GM23338 (cell line): ENCODE data around the gene CTBP2. TPM values are rescaled to one million over a fixed set of nuclear protein-coding genes. Genes with fewer than 3 reads are reported as not detected.

ENCODE experiments used
- ATAC-seq: fragments of 200-7000 bp; cut with Tn5 transposase; 3 replicates; pipeline ENCODE4 v1.9.1; 2020
- DNase-seq: peaks from one replicate; pipeline ENCODE4 v3.0.0-alpha.2; 2015; ENCODE audit warnings: low spot score
- H2AFZ ChIP-seq: fragments of 200-600 bp; sonication (generic); 2 replicates; pipeline ENCODE4 v1.8.0; 2016; ENCODE audit warnings: antibody characterized with exemption, mild to moderate bottlenecking, moderate library complexity
- H3F3A ChIP-seq: fragments of 200-600 bp; sonication (generic); replicated peaks from 2 replicates; pipeline ENCODE4 v1.8.0; 2017; ENCODE audit warnings: antibody characterized with exemption, mixed run types, low read depth
- H3K27ac ChIP-seq: fragments of 200-600 bp; sonication (generic); 2 replicates; pipeline ENCODE4 v1.6.1; 2016; ENCODE audit warnings: low read depth
- H3K27me3 ChIP-seq: fragments of 200-600 bp; sonication (generic); 2 replicates; pipeline ENCODE4 v1.8.0; 2016; ENCODE audit warnings: mild to moderate bottlenecking, mixed run types, moderate library complexity; ENCODE audit not compliant: insufficient read depth
- H3K36me3 ChIP-seq: fragments of 200-600 bp; sonication (generic); 2 replicates; pipeline ENCODE4 v1.8.0; 2016; ENCODE audit warnings: mild to moderate bottlenecking; ENCODE audit not compliant: insufficient read depth
- H3K4me1 ChIP-seq: fragments of 200-600 bp; sonication (generic); 2 replicates; pipeline ENCODE4 v1.8.0; 2016; ENCODE audit warnings: mild to moderate bottlenecking, moderate library complexity; ENCODE audit not compliant: insufficient read depth
- H3K4me2 ChIP-seq: fragments of 200-600 bp; sonication (generic); 2 replicates; pipeline ENCODE4 v1.7.1; 2017; ENCODE audit warnings: mixed run types
- H3K4me3 ChIP-seq: fragments of 200-600 bp; sonication (generic); 2 replicates; pipeline ENCODE4 v1.6.1; 2016; ENCODE audit warnings: mixed run types
- H3K79me2 ChIP-seq: fragments of 200-600 bp; sonication (generic); replicated peaks from 2 replicates; pipeline ENCODE4 v1.8.0; 2017; ENCODE audit warnings: mild to moderate bottlenecking; ENCODE audit not compliant: insufficient read depth
- H3K9me2 ChIP-seq: fragments of 200-600 bp; sonication (generic); 2 replicates; pipeline ENCODE4 v1.8.0; 2017; ENCODE audit not compliant: insufficient read depth
- H4K20me1 ChIP-seq: fragments of 200-600 bp; sonication (generic); replicated peaks from 2 replicates; pipeline ENCODE4 v1.8.0; 2017; ENCODE audit warnings: mild to moderate bottlenecking; ENCODE audit not compliant: insufficient read depth
- H3K27ac Mint-ChIP-seq: 2 replicates; pipeline ENCODE4 v1.8.0; 2020; ENCODE audit warnings: inconsistent platforms, mild to moderate bottlenecking, moderate library complexity, mixed read lengths
- H3K27me3 Mint-ChIP-seq: 3 replicates; pipeline ENCODE4 v1.8.0; 2022; ENCODE audit warnings: low read depth, mild to moderate bottlenecking, moderate library complexity, mixed read lengths, inconsistent platforms; ENCODE audit not compliant: insufficient read depth, poor library complexity
- H3K36me3 Mint-ChIP-seq: 3 replicates; pipeline ENCODE4 v1.8.0; 2021; ENCODE audit warnings: low read depth, mild to moderate bottlenecking, inconsistent platforms, moderate library complexity, mixed read lengths
- H3K4me1 Mint-ChIP-seq: 3 replicates; pipeline ENCODE4 v1.8.0; 2020; ENCODE audit warnings: mild to moderate bottlenecking, inconsistent platforms, mixed read lengths
- H3K4me3 Mint-ChIP-seq: 3 replicates; pipeline ENCODE4 v1.8.0; 2021; ENCODE audit warnings: moderate library complexity, mild to moderate bottlenecking, inconsistent platforms, mixed read lengths
- H3K9me3 Mint-ChIP-seq: 3 replicates; pipeline ENCODE4 v1.8.0; 2020; ENCODE audit warnings: moderate library complexity, mild to moderate bottlenecking, inconsistent platforms, mixed read lengths
- CREB1 ChIP-seq: fragments of 250-450 bp; sonication (Bioruptor Pico); IDR thresholded peaks from 2 replicates; pipeline ENCODE4 v1.5.0; 2020; ENCODE audit warnings: low read depth, mild to moderate bottlenecking, moderate library complexity
- CTCF ChIP-seq, 2 experiments: fragments of 200-600 bp in 1 of 2; sonication (generic) in 1 of 2; conservative IDR thresholded peaks; 2 replicates each; pipeline versions ENCODE4 v1.5.1 to v1.6.1; 2016 to 2017; ENCODE audit warnings: antibody characterized with exemption in 2 of 2, low read depth in 2 of 2, mild to moderate bottlenecking in 2 of 2, moderate library complexity in 1 of 2
- ETS1 ChIP-seq: IDR thresholded peaks from 2 replicates; pipeline ENCODE4 v1.6.1; 2016; ENCODE audit warnings: antibody characterized with exemption
- EZH2 ChIP-seq: fragments of 200-600 bp; sonication (generic); IDR thresholded peaks from one replicate; pipeline ENCODE4 v1.8.0; 2017; ENCODE audit warnings: antibody characterized with exemption, mild to moderate bottlenecking, low read depth; ENCODE audit not compliant: unreplicated experiment
- EZH2phosphoT487 ChIP-seq: fragments of 200-600 bp; sonication (generic); IDR thresholded peaks from one replicate; pipeline ENCODE4 v1.8.1; 2018; ENCODE audit warnings: antibody characterized with exemption; ENCODE audit not compliant: unreplicated experiment
- JUNB ChIP-seq: IDR thresholded peaks from one replicate; pipeline ENCODE4 v1.6.1; 2016; ENCODE audit warnings: antibody characterized with exemption; ENCODE audit not compliant: unreplicated experiment
- NANOG ChIP-seq: IDR thresholded peaks from 2 replicates; pipeline ENCODE4 v1.6.1; 2016; ENCODE audit warnings: antibody characterized with exemption, borderline replicate concordance
- POLR2AphosphoS5 ChIP-seq: IDR thresholded peaks from 2 replicates; pipeline ENCODE4 v1.6.1; 2016; ENCODE audit warnings: antibody characterized with exemption, low read depth
- REST ChIP-seq: IDR thresholded peaks from one replicate; pipeline ENCODE4 v1.6.1; 2018; ENCODE audit warnings: antibody characterized with exemption; ENCODE audit not compliant: unreplicated experiment
- STAT1 ChIP-seq: IDR thresholded peaks from one replicate; pipeline ENCODE4 v1.6.1; 2016; ENCODE audit warnings: antibody characterized with exemption; ENCODE audit not compliant: unreplicated experiment
- ZNF114 ChIP-seq: fragments of 250-450 bp; sonication (Bioruptor Pico); IDR thresholded peaks from 2 replicates; pipeline ENCODE4 v1.5.0; 2020; ENCODE audit warnings: mild to moderate bottlenecking, moderate library complexity
- ZNF331 ChIP-seq: fragments of 250-450 bp; sonication (Bioruptor Pico); IDR thresholded peaks from 2 replicates; pipeline ENCODE4 v1.5.0; 2020; ENCODE audit warnings: low read depth, mild to moderate bottlenecking, moderate library complexity
- ZNF462 ChIP-seq: fragments of 250-450 bp; sonication (Bioruptor Pico); IDR thresholded peaks from 2 replicates; pipeline ENCODE4 v1.5.0; 2020; ENCODE audit warnings: mild to moderate bottlenecking, moderate library complexity
- polyA plus RNA-seq: library from polyadenylated mRNA; unstranded; fragments of >200 nt; fragmentation: Nextera tagmentation; extraction: Ambion mirVana; gene quantifications from 2 replicates; pipeline ENCODE4 v1.2.1, GENCODE V29; 2016
- total RNA-seq: library from RNA; depleted of rRNA; stranded (reverse); fragments of >200 nt; shearing (Covaris generic); gene quantifications from 2 replicates; pipeline ENCODE4 v1.2.3, GENCODE V29; 2014

The CTBP2 gene
- total and polyA plus RNA-seq, 2 experiments from 2014 or later: 133 to 265 TPM

GRCh38 chr10:125124907-125125306 is 35.5 kb downstream of the CTBP2 start:
- H3K4me2 ChIP-seq: no peak overlapping the region; the same call in 1 of the 2 replicates
- peak overlapping the region; percentile 0; the same call in 1 of the 3 replicates for H3K4me3 Mint-ChIP-seq
- H2AFZ ChIP-seq: no peak overlapping the region
- H3K4me1 ChIP-seq: peaks cover 90% of the 10 kb centered on the region
- H3F3A ChIP-seq: 0 out of 2 replicates have a peak, but pooled peaks cover 8% of the 10 kb centered on the region
- H3K27me3 ChIP-seq: no peaks in the 10 kb centered on the region
- H3K27ac ChIP-seq: no peak overlapping the region; the same call in 1 of the 2 replicates
- peaks cover 98% of the 10 kb centered on the region for H4K20me1 ChIP-seq
- DNase-seq: no peak
- no peak for ATAC-seq
- peaks cover 76% of the 10 kb centered on the region for H3K36me3 Mint-ChIP-seq
- H3K9me3 Mint-ChIP-seq: no peaks in the 10 kb centered on the region
- H3K79me2 ChIP-seq: peaks cover 100% of the 10 kb centered on the region
- 0 out of 2 replicates have a peak, but pooled peaks cover 2% of the 10 kb centered on the region for H3K9me2 ChIP-seq
- H3K27me3 Mint-ChIP-seq: peaks cover 13% of the 10 kb centered on the region
- H3K27ac Mint-ChIP-seq: no peak overlapping the region
- TF ChIP-seq CTCF (conservative IDR thresholded peaks at IDR 0.05; ENCODE audit: low read depth in 2 of 2) (no peak), NANOG (no peak), REST (no peak), ETS1 (no peak), EZH2phosphoT487 (no peak), CREB1 (CRISPR knock-in tag) (no peak), ZNF331 (CRISPR knock-in tag) (no peak), ZNF462 (CRISPR knock-in tag) (no peak), JUNB (no peak), EZH2 (no peak), STAT1 (no peak), ZNF114 (CRISPR knock-in tag) (no peak), POLR2AphosphoS5 (no peak)
- peaks cover 21% of the 10 kb centered on the region for H3K36me3 ChIP-seq
- no peak overlapping the region for H3K4me3 ChIP-seq
- H3K4me1 Mint-ChIP-seq: peaks cover 89% of the 10 kb centered on the region
